GM21576 (cell line): ENCODE results near the gene SUSD6.
"Not testable (repeated sequence)": the region's sequence is repeated elsewhere in the genome, so short reads cannot be mapped to it uniquely, and the experiment has no call there.

Experiments used
- ATAC-seq: cut with Tn5 transposase; IDR thresholded peaks from one replicate; pipeline ENCODE4 v1.9.1; 2021; ENCODE audit warnings: mild to moderate bottlenecking, moderate library complexity; ENCODE audit not compliant: unreplicated experiment

Gene SUSD6

DNA sequence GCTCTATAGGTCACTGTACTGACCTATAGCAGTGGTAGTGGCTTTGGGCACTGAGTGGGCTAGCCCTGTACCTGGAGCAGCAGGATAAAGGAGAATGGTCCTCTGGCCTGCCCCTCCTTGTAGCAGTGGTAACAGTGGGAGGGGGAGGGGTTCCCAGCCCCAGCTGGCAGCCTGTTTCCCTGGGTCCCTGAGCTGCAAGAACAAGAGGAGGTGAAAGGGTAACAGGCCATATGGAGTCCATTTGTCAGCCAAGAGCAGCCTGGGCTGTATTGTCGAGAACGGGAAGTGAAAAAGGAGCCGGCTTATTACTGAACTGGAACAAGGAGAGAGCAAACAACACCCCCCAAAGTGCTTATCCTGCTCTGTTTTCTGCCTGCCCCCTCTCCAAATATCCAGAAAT is 81.7 kb downstream of the SUSD6 start:
- ATAC-seq, result peak; percentile 52

DNA sequence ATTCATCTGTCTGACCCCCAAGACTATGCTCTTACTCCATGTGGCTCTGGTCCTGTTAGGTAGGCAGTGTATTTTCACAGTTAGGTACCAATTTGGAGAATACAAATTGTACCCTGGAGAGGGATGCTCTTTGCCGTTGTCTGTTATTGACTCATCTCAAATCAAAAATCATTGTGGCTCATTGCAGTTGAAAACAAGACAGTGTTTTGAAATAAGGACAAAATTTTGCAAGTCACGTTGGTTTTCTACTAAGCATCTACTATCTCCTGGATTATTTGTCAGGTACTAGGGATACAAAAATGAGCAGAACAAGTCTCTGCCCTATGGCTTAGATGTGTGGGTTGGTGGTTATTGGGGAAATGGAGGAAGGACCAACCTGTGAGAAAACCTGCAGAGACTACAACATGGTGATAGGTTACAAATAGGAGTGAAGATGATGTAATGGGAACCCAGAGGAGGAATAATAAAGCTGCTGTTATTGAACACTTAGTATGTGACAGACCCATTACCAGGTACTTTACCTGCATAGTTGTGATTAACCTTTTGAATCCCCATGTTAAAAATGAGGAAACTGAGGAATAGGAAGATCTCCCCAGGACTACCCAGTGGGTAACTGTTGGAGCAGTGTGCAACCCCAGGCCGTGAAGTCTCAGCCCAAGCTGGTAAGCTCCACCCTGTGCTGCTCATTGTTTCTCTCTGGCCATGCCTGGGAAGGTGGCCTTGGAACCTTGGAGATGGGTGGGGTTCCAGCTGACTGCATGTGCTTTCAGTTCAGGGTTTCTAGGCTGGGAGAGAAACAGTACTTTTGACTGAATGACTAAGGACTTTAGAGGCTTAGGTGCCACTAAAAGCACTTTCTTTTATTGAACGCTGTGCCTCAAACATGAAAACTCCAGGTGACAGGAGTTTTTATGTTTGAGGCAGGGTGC is 82.7 kb downstream of the SUSD6 start:
- ATAC-seq, result no peak

DNA sequence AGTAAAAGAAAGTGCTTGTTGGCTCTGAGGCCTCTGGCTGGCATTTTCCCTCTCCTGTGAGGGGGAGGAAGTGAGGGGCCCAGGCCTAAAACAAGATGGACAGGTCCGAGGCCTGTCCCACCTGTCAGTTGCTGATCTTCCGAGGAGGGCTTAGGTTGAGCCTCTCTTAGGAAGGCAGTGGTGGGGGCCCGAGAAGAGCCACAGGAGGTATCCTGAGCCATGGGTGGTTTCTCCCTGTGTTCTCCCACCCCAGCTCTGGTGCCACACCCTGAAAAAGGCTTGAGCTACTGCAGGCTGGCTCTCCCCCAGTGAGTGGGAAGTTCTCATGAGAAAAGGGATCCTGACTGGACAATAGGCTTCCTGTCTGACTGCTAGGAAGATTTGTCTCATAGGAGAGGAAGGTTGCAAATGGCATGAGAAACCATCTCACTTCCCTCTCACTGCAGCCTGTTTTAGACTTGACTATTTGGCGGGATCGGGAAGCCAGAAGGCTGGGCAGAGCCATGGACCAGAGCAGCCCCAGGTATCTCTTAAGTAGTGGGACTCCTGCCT is 83.4 kb downstream of the SUSD6 start:
- no peak for ATAC-seq

DNA sequence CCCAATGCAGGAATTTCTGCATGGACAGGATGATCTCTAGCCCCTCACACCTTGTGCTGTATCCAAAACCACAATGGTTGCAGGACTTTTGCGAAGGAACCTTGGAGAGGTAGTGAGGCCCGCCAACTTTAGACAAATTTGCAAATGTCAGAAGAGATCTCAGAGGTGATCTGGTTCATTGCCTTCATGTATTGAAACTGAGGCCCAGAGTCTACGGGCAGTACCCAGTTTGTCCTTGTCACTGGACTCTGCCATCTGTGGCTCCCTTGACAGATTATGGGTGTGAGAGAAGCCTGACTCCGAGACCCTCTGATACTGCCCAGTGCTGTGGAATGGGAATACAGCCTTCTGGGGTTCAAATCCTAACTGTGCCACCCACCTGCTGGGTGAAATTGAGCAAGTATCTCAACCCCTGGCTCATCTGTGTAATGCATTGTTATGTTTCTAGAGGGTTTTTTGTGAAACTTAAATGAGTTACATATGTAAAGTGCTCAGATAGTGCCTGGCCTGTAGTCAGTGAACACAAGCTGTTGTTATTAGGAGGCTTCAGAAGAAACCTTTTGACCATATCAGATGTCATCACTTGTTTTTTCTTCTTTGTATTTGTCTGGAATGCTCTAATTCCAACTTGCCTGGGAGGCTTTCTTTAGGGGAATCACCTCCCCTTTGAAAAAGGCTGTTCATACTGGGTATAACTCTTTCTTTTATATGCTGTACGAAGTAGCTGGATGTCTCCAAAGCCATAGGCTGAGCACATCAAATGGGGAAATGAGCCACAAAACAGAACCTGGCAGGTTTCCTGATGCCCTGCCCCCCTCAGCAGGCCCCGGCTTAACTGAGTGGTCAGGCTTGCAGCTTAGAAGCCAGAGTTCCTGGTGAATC is 84.2 kb downstream of the SUSD6 start:
- ATAC-seq, result no peak

DNA sequence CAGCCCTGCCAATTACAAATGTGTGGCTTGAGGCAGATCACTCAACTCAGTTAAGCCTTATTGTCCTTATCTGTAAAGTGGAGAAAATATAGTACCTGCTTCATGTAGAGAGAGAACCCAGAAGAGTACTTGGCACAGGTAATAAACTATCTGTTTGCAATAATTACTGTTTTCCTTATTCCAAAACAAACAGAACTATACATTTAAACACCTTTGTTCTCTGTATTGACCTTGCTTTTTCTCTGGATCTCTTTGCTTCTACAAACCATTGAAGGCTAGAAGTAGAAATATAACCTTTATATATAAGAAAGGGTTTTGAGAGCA is 84.8 kb downstream of the SUSD6 start:
- ATAC-seq, result no peak

DNA sequence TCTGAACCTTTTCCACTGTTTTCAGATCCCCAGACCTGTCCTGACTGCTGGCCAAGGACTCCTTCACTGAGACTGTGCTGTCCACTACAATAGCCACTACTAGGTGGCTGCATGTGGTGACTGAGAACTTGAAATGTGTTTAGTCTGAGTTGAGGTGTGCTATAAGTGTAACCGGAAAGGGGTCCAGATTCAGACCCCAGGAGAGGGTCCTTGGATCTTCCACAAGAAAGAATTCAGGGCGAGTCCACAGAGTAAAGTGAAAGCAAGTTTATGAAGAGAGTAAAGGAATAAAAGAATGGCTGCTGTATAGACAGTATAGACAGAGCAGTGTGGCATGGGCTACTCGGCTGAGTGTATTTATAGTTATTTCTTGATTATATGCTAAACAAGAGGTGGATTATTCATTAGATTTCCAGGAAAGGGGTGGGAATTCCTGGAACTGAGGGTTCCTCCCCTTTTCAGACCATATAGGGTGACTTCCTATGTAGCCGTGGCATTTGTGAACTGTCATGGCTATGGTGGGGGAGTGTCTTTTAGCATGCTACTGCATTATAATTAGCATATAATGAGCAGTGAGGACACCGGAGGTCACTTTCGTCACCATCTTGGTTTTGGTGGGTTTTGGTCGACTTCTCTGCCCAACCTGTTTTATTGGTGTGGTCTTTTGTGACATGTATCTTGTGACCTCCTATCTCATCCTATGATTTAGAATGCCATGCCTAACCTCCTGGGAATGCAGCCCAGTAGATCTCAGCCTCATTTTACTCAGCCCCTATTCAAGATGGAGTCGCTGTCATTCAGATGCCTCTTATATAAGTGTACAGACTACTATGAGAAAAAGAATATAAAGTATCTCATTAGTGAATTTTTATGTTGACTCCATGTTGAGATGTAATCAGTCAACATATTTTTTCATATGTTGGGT is 85.5 kb downstream of the SUSD6 start:
- ATAC-seq, result no peak

DNA sequence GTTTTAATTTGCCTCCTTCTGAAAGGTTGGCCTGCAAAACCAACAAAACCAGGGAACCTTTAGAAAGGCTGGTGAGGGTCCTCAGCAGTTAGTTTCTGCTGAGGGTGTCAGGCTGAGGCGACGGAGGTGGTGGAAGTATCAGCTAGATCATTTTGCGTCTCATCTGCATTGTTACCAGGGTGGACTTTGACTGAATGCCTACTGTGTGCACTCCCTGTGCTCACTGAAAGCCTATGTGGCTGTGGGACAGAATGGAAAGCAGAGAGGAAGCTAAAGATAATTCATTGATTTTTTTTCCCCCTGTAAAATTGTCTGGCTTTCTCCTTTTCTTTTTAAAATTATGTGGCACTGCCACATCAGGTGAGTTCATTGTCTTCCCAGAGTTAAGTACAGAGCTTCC is 87.2 kb downstream of the SUSD6 start:
- no peak for ATAC-seq

DNA sequence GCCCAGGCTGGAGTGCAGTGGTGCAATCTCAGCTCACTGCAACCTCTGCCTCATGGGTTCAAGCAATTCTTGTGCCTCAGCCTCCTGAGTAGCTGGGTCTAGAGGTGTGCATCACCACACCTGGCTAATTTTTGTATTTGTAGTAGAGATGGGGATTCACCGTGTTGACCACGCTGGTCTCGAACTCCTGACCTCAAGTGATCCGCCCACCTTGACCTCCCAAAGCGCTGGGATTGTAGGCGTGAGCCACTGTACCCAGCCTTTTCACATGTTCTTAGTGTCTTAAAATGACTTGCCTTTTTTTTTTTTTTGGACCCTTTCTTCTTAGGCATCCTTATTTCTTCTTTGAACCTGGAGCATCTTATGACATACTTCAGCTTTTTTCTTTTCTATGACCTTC is 87.8 kb downstream of the SUSD6 start:
- not testable (repeated sequence) for ATAC-seq

DNA sequence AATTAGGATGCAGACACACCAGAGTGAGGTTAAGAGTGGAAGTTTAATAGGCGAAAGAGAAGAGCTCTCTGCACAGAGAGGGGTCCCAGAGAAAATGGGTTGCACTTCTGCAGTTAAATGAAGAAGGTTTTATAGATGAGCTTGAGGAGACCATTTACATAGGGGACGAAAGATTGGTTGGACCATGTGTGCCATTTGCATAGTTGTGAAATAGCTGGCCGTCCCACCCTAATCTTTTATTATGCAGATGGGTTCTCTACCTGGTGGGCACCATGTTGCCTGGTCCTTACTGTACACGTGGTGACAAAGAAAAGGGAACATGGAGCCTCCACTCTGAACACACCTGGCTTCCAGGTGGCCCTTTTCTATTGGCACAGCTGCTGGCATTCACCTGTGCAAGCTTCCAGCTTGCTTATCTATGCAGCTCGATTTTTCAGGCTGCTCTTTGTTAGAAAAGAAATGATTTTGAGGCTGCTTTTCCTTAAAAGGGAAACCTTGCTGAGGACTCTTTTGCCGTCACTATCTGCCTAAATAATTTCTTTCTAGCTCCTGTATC is 88.4 kb downstream of the SUSD6 start:
- no peak for ATAC-seq

DNA sequence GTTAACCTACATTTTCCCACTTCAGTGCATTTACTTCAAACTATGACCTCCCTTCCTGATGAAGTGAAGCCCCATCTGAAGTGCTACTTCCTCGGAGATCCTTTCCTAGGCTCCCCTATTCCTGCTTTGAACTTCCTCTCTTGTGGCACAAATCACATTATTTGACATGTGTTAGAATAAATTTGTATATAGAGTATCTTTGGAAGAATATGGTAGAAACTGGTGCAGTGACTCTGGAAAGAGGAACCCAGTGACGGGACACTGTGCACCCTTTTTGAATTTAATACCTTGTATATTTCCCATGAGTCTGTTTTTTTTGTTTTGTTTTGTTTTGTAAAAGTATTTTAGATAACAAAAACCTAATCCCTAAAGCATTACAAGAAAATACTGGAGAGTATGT is 89.2 kb downstream of the SUSD6 start:
- ATAC-seq, result no peak

DNA sequence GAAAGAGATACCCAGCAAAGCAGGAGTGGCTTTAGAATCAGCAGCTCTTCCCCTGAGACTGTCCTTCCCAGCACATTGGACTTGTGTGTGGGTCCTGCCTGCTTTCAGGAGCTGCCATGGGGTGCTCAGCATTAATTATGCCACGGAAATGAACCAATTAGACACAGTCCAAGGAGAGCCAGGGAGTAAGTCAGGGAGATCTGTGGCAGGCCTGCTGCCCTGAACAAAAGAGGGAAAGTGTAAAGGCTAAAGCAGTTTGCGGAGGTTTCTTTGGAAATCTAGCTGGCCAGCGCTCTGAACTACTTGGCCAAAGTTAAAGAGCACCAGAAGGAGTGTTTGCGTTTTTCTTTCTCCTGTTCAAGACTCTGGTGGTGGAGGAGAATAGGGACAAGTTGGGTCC is 89.9 kb downstream of the SUSD6 start:
- no peak for ATAC-seq

DNA sequence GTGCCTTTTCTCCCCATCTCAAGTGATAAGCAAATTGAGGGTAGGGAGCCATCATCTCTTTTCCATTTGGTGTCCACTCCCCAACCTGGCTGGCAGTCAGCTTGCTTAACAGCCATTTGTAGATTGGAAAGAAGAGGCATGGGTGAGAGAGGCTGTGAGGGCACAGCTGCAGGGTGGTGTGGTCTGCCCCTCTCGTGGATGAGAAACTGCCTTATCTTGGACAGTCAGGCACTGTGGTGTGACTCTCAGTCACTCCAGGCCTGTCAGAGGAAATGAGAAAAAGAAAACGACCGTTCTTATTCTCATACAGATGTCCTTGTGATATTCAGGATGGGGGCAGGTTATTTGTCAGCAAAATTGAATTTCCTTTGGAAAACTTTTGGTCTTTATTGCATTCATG is 90.5 kb downstream of the SUSD6 start:
- no peak for ATAC-seq

DNA sequence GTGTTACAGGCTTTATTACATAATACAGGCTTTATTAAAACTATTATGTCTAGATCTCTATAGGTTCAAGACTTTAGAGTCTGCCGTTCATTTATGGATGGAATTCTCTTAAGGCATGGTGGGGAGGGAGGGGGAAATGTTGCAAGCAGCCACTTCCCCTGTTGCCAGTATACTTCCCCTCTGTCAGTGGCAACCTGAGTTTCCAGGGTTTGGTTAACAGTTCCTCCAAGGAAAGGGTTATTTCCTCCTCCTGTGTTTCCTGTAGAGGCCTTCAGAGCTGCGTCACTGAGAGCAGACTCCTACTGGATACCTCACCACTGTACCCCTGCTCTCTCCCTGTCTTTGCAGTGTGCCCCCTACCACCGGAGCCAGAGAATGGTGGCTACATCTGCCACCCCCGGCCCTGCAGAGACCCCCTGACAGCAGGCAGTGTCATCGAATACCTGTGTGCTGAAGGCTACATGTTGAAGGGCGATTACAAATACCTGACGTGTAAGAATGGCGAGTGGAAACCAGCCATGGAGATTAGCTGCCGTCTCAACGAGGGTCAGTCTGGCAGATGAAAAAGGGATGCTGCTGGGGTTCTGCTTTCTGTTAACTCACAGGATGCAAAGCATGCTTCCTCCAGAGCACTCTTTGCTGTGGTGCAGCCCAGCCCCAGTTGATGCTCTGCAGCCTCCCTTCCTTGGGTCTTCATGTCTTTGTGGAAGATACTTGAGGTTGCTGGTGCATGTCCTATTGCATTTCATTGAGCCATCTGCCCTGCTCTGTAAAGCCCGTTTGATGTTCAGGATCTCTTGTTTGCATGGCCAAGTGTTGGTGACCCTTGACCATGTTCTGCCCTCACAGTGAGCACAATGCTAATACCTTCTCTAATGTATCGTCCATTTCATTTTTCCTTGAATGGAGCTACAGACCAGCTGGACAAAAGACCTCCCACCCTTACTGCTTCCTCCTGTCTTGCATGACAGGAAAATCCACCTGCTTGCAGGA is 91.9 kb downstream of the SUSD6 start:
- ATAC-seq, result no peak

DNA sequence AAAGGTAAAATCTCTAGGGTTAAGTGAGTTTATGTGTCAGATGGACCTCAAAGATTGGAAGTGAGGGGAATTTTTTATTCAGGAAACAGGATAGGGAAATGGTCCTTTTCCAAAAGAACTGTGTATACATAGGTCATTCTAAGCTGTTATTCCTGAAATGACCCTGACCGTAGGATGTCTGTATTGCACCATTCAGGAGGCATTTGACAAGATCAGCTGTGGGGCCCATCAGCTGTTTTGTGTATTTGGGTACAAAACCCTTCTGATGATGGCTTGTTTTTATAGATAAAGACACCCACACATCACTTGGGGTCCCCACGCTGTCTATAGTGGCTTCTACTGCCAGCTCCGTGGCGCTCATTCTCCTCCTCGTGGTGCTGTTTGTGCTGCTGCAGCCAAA is 92.9 kb downstream of the SUSD6 start:
- ATAC-seq, result no peak

DNA sequence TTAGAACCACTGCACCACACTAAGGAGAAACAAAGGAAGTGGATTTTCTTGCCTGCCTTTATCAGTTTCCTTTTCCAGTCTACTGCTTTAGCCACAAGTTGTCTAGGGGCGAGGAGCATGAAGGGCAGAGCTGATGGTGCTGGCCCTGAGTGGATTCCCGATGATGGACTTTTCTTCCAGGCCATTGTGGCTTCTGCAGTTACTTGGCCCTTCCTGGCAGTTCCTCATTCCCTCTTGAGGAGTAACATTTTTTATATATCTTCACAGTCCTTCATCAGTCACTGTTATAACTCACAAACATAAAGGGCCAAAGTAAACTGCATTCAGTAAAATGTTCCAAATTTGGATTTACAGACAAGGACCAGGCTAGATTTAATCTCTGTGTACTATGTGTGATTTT is 94.3 kb downstream of the SUSD6 start:
- ATAC-seq, result no peak

DNA sequence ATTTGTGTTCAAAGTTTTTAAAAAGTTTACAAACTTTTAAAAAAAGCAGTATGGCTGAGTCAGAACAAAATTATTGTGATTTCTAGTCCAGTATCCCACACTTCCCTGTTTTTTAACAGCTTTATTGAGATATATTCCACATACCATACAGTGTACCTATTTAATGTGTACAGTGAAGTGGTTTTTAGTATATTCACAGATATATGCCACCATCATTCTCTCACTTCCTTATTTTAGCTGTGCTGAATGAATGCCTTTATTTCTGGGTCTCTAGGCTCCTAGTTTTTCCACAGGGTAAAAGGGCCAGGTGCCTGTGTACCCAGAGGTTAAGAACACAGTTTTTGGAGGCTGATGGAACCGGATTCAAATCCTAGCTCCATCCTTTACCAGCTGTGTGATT is 96.7 kb downstream of the SUSD6 start:
- no peak for ATAC-seq

DNA sequence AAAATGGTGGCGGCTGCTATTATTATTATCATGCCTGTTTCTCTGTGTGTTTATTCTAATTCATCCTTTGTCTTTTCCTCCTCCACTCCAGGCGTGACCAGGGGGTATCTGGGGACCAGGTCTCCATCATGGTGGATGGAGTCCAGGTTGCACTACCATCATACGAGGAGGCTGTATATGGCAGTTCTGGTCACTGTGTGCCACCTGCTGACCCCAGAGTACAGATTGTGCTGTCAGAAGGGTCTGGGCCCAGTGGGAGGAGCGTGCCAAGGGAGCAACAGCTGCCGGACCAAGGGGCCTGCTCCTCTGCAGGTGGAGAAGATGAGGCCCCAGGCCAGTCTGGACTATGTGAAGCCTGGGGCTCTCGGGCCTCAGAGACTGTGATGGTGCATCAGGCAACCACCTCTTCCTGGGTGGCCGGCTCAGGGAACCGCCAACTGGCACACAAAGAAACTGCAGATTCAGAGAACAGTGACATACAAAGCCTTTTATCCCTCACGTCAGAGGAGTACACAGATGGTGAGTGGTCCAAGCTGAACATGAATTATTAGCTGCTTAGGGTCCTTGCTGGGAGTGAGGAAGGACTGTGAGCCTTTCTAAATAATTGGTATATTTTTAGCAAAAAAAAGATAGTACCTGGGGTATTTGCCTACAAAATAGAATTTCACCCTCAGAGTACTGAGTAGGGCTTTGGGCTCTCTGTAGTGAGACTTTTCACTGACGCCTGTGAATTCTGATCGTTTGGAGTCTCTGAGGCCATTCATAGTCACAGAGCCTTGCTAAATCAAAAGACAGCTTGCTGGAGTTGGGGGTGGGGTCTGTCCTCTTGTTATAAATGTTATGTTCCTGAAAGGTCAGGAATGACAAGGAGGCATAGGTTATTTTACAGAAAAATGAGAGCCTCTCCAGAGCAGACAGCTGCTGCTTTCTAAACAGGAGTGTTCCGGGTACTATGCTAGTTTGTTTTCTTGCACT is 97.5 kb downstream of the SUSD6 start:
- ATAC-seq, result no peak

DNA sequence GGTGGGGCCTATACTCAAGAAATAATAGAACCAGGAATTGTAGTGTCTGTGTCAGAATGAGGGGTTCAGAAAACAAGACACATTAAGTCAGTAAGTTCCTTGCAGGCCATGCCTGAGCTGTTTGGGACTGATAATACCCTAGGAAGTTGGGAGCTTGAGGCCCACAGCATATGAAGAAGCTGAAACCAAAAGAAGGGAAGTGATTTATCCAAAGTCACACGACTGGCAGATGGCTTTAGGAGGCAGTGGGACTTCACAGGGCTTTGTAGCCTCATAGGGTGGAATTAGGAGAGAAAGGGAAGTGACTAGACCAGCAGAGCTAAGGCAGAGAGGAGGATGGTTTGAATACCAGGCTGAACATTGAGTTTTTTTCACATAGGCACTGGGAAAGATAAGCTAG is 99.0 kb downstream of the SUSD6 start:
- no peak for ATAC-seq
